ENCODE results near the gene PACS1.

- TF ChIP-seq CTCF (conservative IDR thresholded peaks at IDR 0.05 in 1 of 2, IDR thresholded peaks at IDR 0.05 in 1 of 2; ENCODE audit: low read depth in 1 of 2, low read length in 2 of 2) (no peak), EZH2 (IDR thresholded peaks at IDR 0.05; ENCODE audit: low read length, missing control alignments) (no peak)
These were observed 193.2 kb downstream of the PACS1 start for GRCh38 chr11:66263231-66263630.

Data from fibroblast of lung (primary cell).